ENCODE data around the gene LRBA. TPM values are rescaled to one million over a fixed set of nuclear protein-coding genes. Genes with fewer than 3 reads are reported as not detected.

LRBA gene
- total RNA-seq, 1 experiment from 2014 or later: 55.3 TPM

DNA sequence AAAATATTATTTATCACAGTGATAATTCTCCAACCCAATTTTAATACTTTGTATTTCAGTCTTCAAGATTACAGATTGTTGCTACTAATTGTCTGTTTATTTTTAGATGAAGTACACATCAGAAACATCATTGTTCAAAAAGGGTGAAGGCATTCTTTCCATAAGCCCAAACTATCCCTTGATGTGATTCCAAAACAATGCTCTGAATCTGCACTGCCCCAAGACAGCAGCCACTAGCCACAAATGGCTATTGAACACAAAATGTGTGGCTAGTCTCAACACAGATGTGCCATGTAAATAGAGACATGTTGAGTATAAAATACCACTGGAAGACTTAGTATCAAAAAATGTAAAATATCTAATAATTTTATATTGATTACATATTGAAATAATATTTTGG lies 583.9 kb downstream of the LRBA start:
- Histone ChIP-seq H3K27ac (ENCODE audit: insufficient read length, low read depth, low read length) (no peak overlapping the region), H3K23ac (ENCODE audit: insufficient read length, low read depth, low read length) (no peak overlapping the region), H4K20me1 (ENCODE audit: control insufficient read depth, insufficient read depth, insufficient read length) (no peaks in the 10 kb centered on the region), H3K56ac (ENCODE audit: insufficient read length, low read depth, low read length) (no peak overlapping the region), H3K4me1 (ENCODE audit: insufficient read depth, low read length) (no peaks in the 10 kb centered on the region), H3K9ac (ENCODE audit: extremely low read depth, insufficient read length, low read length) (no peak overlapping the region), H3K9me3 (ENCODE audit: control insufficient read depth, low read depth, low read length) (no peaks in the 10 kb centered on the region), H3K79me1 (ENCODE audit: insufficient read depth, low read depth, low read length, poor library complexity, severe bottlenecking) (no peaks in the 10 kb centered on the region), H4K91ac (ENCODE audit: insufficient read length, low read depth, low read length) (no peak overlapping the region), H2BK120ac (ENCODE audit: low read depth, low read length, poor library complexity, severe bottlenecking) (no peak overlapping the region), H2BK5ac (ENCODE audit: insufficient read length, low read length) (no peak overlapping the region), H3K27me3 (ENCODE audit: insufficient read depth, low read length) (no peaks in the 10 kb centered on the region), H3T11ph (ENCODE audit: low read length) (no peak overlapping the region), H4K8ac (replicated peaks; ENCODE audit: insufficient read length, low read depth, low read length) (no peak overlapping the region), H3K4me2 (ENCODE audit: insufficient read depth, insufficient read length, low read length) (no peak overlapping the region), H2BK12ac (ENCODE audit: insufficient read length, low read depth, low read length) (no peak overlapping the region), H4K5ac (ENCODE audit: insufficient read length, low read depth, low read length) (no peak overlapping the region), H2BK15ac (ENCODE audit: low read depth, low read length) (no peak overlapping the region), H2BK20ac (ENCODE audit: low read depth, low read length, poor library complexity, severe bottlenecking) (no peak overlapping the region), H3K23me2 (ENCODE audit: insufficient read length, low read depth, low read length, poor library complexity, severe bottlenecking) (no peaks in the 10 kb centered on the region), H2AK5ac (ENCODE audit: insufficient read length, low read length) (no peak overlapping the region), H3K4ac (ENCODE audit: low read depth, low read length) (no peak overlapping the region), H3K14ac (ENCODE audit: insufficient read depth, low read length) (no peak overlapping the region), H3K18ac (ENCODE audit: insufficient read length, low read depth, low read length) (no peak overlapping the region), H2AFZ (ENCODE audit: low read length) (no peak overlapping the region), H3K79me2 (ENCODE audit: insufficient read depth, low read length) (no peaks in the 10 kb centered on the region)
- Mint-ChIP-seq H3K4me1 (no peaks in the 10 kb centered on the region), H3K27ac (no peak overlapping the region), H3K4me3 (no peak overlapping the region), H3K9me3 (no peaks in the 10 kb centered on the region), H3K36me3 (ENCODE audit: insufficient read depth in 1 of 3, low read depth in 3 of 3) (peaks cover 0 to 4% (median 2%) of the 10 kb centered on the region in 3 experiments; a peak in 2 of 7 replicates), H3K27me3 (ENCODE audit: low read depth) (no peaks in the 10 kb centered on the region)
- no peak for DNase-seq
- TF ChIP-seq CTCF (conservative IDR thresholded peaks at IDR 0.05): no peak
